Measurements from ENCODE around the gene AKAIN1. TPM values are rescaled to one million over a fixed set of nuclear protein-coding genes. Genes with fewer than 3 reads are reported as not detected.

Gene AKAIN1
- polyA plus RNA-seq, 3 donors from 2014 or later, result not detected

- peaks cover 0 to 4% (median 0%) of the 10 kb centered on the region in 6 donors for H3K9me3 Mint-ChIP-seq
- no peak for DNase-seq
- no peaks in the 10 kb centered on the region for H3K36me3 Mint-ChIP-seq
- no peak overlapping the region for H3K27ac Mint-ChIP-seq
- H3K27me3 Mint-ChIP-seq (ENCODE audit: low read depth in 3 of 3), result peaks cover 0 to 4% (median 0%) of the 10 kb centered on the region in 3 donors
- H3K4me3 Mint-ChIP-seq, result no peak overlapping the region
- no peaks in the 10 kb centered on the region for H3K4me1 Mint-ChIP-seq
Observed at GRCh38 chr18:5152343-5153020, 44.6 kb downstream of the AKAIN1 start.

DNA sequence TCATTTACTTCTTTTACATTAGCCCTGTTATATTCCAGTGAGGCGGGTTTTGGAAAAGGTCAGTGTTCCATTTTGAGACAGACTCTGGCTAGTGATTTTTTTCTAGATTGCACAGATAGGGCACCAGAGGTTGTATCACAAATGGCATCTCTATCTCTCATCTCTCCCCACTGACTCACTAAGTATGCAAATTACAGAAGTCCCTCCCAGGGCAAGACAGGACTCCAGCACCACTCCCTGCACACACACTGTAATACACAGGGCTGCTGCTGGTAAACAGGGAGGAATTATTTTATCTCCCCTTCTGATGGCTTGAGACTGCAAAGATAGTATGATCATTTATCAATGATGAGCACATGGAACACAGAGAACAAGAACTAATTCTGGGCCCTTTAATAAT is 46.2 kb downstream of the AKAIN1 start:
- H3K27me3 Mint-ChIP-seq (ENCODE audit: low read depth in 3 of 3), result peaks cover 0 to 4% (median 0%) of the 10 kb centered on the region in 3 donors
- DNase-seq, result no peak
- peaks cover 0 to 1% (median 0%) of the 10 kb centered on the region in 6 donors for H3K9me3 Mint-ChIP-seq
- H3K36me3 Mint-ChIP-seq, result no peaks in the 10 kb centered on the region
- no peak overlapping the region for H3K4me3 Mint-ChIP-seq
- H3K27ac Mint-ChIP-seq, result no peak overlapping the region
- no peaks in the 10 kb centered on the region for H3K4me1 Mint-ChIP-seq

- peaks cover 0 to 5% (median 1%) of the 10 kb centered on the region in 6 donors for H3K9me3 Mint-ChIP-seq
- no peak overlapping the region for H3K4me3 Mint-ChIP-seq
- H3K36me3 Mint-ChIP-seq, result no peaks in the 10 kb centered on the region
- no peak overlapping the region for H3K27ac Mint-ChIP-seq
- DNase-seq, result no peak
- H3K27me3 Mint-ChIP-seq (ENCODE audit: low read depth in 3 of 3), result peaks cover 0 to 2% (median 0%) of the 10 kb centered on the region in 3 donors
- no peaks in the 10 kb centered on the region for H3K4me1 Mint-ChIP-seq
Observed at GRCh38 chr18:5146093-5146492, 51.0 kb downstream of the AKAIN1 start.

GRCh38 chr18:5145168-5145825 is 51.8 kb downstream of the AKAIN1 start:
- Mint-ChIP-seq H3K36me3 (no peaks in the 10 kb centered on the region), H3K27ac (no peak overlapping the region), H3K9me3 (peaks cover 0 to 5% (median 1%) of the 10 kb centered on the region in 6 donors)

DNA sequence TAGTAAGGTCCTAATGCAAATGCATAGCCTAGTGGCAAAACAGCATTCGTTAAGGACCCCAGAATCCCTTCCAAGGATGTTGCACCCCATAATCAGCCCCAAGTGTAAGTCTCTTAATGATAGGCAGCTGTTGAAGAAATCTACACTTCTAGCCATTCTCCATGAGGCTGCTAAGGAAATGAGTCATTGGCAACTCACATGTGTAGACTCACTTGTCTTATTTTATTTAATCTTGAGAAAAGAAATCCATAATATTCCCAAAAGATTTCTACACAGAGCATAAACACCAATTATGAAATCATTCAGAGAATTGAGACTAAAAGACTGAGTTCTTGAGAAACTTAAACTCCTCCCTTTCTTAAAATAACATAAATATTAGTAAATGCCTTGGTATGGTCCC is 52.4 kb downstream of the AKAIN1 start:
- no peak for DNase-seq
- Mint-ChIP-seq H3K27ac (no peak overlapping the region), H3K4me1 (no peaks in the 10 kb centered on the region), H3K4me3 (no peak overlapping the region), H3K9me3 (peaks cover 0 to 5% (median 1%) of the 10 kb centered on the region in 6 donors), H3K27me3 (ENCODE audit: low read depth in 3 of 3) (peaks cover 0 to 2% (median 0%) of the 10 kb centered on the region in 3 donors), H3K36me3 (no peaks in the 10 kb centered on the region)

More at GRCh38 chr18:5145168-5145825, 51.8 kb downstream of the AKAIN1 start:
- no peak overlapping the region for H3K4me3 Mint-ChIP-seq
- no peaks in the 10 kb centered on the region for H3K4me1 Mint-ChIP-seq
- peaks cover 0 to 2% (median 0%) of the 10 kb centered on the region in 3 donors for H3K27me3 Mint-ChIP-seq (ENCODE audit: low read depth in 3 of 3)
- no peak for DNase-seq

GRCh38 chr18:5142859-5143258 is 54.2 kb downstream of the AKAIN1 start:
- H3K27me3 Mint-ChIP-seq (ENCODE audit: low read depth in 3 of 3), result no peaks in the 10 kb centered on the region
- peaks cover 0 to 5% (median under 1%) of the 10 kb centered on the region in 6 donors for H3K9me3 Mint-ChIP-seq
- DNase-seq, result no peak
- no peak overlapping the region for H3K27ac Mint-ChIP-seq
- H3K4me3 Mint-ChIP-seq, result no peak overlapping the region
- H3K4me1 Mint-ChIP-seq, result no peaks in the 10 kb centered on the region
- no peaks in the 10 kb centered on the region for H3K36me3 Mint-ChIP-seq

DNA sequence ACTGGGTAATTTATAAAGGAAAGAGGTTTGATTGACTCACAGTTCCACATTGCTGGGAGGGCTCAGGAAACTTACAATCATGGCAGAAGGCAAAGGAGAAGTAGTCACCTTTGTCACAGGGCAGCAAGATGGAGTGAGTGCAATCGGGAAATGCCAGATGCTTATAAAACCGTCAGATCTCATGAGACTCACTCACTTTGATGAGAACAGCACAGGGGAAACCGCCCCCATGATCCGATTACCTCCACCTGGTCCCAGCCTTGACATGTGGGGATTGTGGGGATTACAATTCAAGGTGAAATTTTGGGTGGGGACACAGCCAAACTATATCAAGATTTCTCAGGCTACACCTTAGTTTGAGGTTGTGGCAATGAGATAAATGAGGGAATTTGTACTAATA is 54.9 kb downstream of the AKAIN1 start:
- Mint-ChIP-seq H3K36me3 (no peaks in the 10 kb centered on the region), H3K27ac (no peak overlapping the region), H3K4me1 (no peaks in the 10 kb centered on the region), H3K9me3 (peaks cover 0 to 5% (median under 1%) of the 10 kb centered on the region in 6 donors), H3K27me3 (ENCODE audit: low read depth in 3 of 3) (no peaks in the 10 kb centered on the region), H3K4me3 (no peak overlapping the region)
- no peak for DNase-seq

DNA sequence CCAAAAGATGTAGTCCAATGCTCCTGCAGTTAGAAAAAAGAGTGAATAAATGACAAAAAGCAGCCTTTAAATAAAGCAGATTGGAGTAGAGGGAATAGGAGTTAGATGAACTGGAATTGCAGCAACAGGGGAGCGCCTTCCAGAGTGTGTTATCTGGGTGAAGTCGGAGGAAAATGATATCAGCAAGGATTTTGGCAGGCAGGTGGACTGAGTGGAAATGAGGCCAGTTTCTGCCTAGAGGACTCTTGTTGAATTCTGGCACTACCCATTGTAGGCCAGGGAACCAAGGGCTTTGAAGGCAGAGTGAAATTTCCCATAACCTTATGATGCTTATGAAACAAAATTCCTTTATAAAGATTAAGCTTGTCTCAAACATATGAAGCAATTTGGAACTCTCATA is 59.8 kb downstream of the AKAIN1 start:
- Mint-ChIP-seq H3K36me3 (no peaks in the 10 kb centered on the region), H3K27ac (no peak overlapping the region), H3K4me1 (no peaks in the 10 kb centered on the region), H3K4me3 (no peak overlapping the region), H3K27me3 (ENCODE audit: low read depth in 3 of 3) (peaks cover 0 to 3% (median 2%) of the 10 kb centered on the region in 3 donors), H3K9me3 (peaks cover 0 to 3% (median 0%) of the 10 kb centered on the region in 6 donors)
- DNase-seq, result no peak

- Mint-ChIP-seq H3K4me3 (no peak overlapping the region), H3K27me3 (ENCODE audit: low read depth in 3 of 3) (peaks cover 0 to 3% (median 2%) of the 10 kb centered on the region in 3 donors), H3K27ac (no peak overlapping the region), H3K9me3 (peaks cover 0 to 3% (median 0%) of the 10 kb centered on the region in 6 donors), H3K36me3 (no peaks in the 10 kb centered on the region), H3K4me1 (no peaks in the 10 kb centered on the region)
- DNase-seq, result no peak
Observed at GRCh38 chr18:5132987-5133386, 64.1 kb downstream of the AKAIN1 start.

- H3K36me3 Mint-ChIP-seq, result peaks cover 0 to 8% (median 5%) of the 10 kb centered on the region in 3 donors
- H3K4me3 Mint-ChIP-seq, result no peak overlapping the region
- DNase-seq, result no peak
- H3K9me3 Mint-ChIP-seq, result peaks cover 8 to 34% (median 21%) of the 10 kb centered on the region in 6 donors
- H3K27ac Mint-ChIP-seq, result no peak overlapping the region
- no peaks in the 10 kb centered on the region for H3K4me1 Mint-ChIP-seq
- H3K27me3 Mint-ChIP-seq (ENCODE audit: low read depth in 3 of 3), result no peaks in the 10 kb centered on the region
Observed at GRCh38 chr18:5122272-5122671, 74.8 kb downstream of the AKAIN1 start.

GRCh38 chr18:5110266-5110665 is 86.8 kb downstream of the AKAIN1 start:
- DNase-seq, result no peak
- no peaks in the 10 kb centered on the region for H3K36me3 Mint-ChIP-seq
- no peak overlapping the region for H3K27ac Mint-ChIP-seq
- H3K4me1 Mint-ChIP-seq, result no peaks in the 10 kb centered on the region
- peaks cover 0 to 4% (median 0%) of the 10 kb centered on the region in 3 donors for H3K27me3 Mint-ChIP-seq (ENCODE audit: low read depth in 3 of 3)
- no peak overlapping the region for H3K4me3 Mint-ChIP-seq
- H3K9me3 Mint-ChIP-seq, result peaks cover 0 to 9% (median 1%) of the 10 kb centered on the region in 6 donors

DNA sequence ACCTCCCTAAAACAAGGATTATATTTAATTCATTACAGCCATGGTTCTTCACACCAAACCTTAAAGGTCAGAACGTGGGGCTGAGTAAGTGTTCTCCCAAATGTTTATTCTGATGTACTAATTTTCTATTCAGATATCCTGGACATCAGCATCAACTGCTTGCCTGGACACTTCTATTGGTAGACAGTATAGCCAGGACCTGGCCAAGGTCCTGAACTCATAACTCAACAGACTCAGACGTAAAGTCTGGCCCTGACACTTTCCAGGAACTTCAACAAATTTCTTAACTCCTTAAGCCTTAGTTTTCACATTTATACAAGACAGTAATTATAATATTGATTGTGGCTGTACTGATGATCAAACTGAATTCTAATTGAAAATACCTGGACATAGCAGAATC is 89.1 kb downstream of the AKAIN1 start:
- H3K27ac Mint-ChIP-seq, result no peak overlapping the region
- DNase-seq, result no peak
- H3K4me3 Mint-ChIP-seq, result no peak overlapping the region
- peaks cover 0 to 4% (median 0%) of the 10 kb centered on the region in 3 donors for H3K27me3 Mint-ChIP-seq (ENCODE audit: low read depth in 3 of 3)
- H3K36me3 Mint-ChIP-seq, result no peaks in the 10 kb centered on the region
- no peaks in the 10 kb centered on the region for H3K4me1 Mint-ChIP-seq
- peaks cover 0 to 2% (median 0%) of the 10 kb centered on the region in 6 donors for H3K9me3 Mint-ChIP-seq

- Mint-ChIP-seq H3K4me1 (no peaks in the 10 kb centered on the region), H3K9me3 (no peaks in the 10 kb centered on the region), H3K4me3 (no peak overlapping the region), H3K27me3 (ENCODE audit: low read depth in 3 of 3) (peaks cover 0 to 4% (median 0%) of the 10 kb centered on the region in 3 donors), H3K36me3 (no peaks in the 10 kb centered on the region), H3K27ac (no peak overlapping the region)
- DNase-seq, result no peak
Observed at GRCh38 chr18:5106730-5107129, 90.3 kb downstream of the AKAIN1 start.

GRCh38 chr18:5104246-5104645 is 92.8 kb downstream of the AKAIN1 start:
- no peak for DNase-seq
- H3K4me1 Mint-ChIP-seq, result no peaks in the 10 kb centered on the region
- no peak overlapping the region for H3K4me3 Mint-ChIP-seq
- H3K9me3 Mint-ChIP-seq, result no peaks in the 10 kb centered on the region
- peaks cover 2 to 6% (median 2%) of the 10 kb centered on the region in 3 donors for H3K27me3 Mint-ChIP-seq (ENCODE audit: low read depth in 3 of 3)
- no peak overlapping the region for H3K27ac Mint-ChIP-seq
- no peaks in the 10 kb centered on the region for H3K36me3 Mint-ChIP-seq
